ENCODE results near the gene C12orf56. TPM values are rescaled to one million over a fixed set of nuclear protein-coding genes. Genes with fewer than 3 reads are reported as not detected.

C12orf56 gene
- total and polyA plus RNA-seq, 8 donors = 1.5 to 1.7 (median 1.5) TPM; not detected in 5

DNA sequence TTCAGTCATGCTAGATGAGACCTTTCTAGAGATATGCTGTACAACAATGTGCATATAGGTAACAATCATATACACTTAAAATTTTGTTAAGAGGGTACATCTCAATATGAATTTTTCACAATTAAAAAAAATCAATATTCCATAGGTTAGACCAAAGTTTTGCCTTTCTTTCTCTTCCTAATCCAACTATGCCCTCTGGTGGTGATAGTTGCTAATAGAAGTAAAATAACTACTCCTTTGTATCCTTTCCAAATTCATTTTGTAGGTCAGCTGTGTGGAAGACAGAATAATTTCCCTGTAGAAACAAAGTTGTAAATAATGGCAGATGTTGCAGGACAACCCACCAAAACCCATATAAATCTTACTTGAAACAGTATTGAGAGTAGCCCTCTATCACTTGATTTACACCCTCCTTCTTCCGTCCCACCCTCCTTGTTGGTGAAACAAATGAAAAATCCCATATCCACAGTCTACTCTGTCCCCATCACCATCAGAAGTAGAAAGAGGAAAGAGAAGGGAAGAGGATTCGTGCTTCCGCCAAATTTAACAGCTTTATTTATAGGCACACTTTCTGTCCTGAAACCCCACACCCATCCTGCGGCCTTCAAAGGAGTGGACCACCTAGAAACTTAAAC lies 134.3 kb downstream of the C12orf56 start:
- intact Hi-C loops (cut with DNase I; ENCODE audit: low total_unique reads) = loop anchor here (5.0 to 10.0 kb wide), 2 partner anchors 71 to 414 kb away; partner anchors contain the start of gene SRGAP1
- Histone ChIP-seq H3K9me3 (no peaks in the 10 kb centered on the region), H3K4me3 (no peak overlapping the region), H3K4me1 (no peaks in the 10 kb centered on the region), H3K27me3 (no peaks in the 10 kb centered on the region), H3K27ac (no peak overlapping the region), H3K36me3 (no peaks in the 10 kb centered on the region)
- TF ChIP-seq, protein P1, sequence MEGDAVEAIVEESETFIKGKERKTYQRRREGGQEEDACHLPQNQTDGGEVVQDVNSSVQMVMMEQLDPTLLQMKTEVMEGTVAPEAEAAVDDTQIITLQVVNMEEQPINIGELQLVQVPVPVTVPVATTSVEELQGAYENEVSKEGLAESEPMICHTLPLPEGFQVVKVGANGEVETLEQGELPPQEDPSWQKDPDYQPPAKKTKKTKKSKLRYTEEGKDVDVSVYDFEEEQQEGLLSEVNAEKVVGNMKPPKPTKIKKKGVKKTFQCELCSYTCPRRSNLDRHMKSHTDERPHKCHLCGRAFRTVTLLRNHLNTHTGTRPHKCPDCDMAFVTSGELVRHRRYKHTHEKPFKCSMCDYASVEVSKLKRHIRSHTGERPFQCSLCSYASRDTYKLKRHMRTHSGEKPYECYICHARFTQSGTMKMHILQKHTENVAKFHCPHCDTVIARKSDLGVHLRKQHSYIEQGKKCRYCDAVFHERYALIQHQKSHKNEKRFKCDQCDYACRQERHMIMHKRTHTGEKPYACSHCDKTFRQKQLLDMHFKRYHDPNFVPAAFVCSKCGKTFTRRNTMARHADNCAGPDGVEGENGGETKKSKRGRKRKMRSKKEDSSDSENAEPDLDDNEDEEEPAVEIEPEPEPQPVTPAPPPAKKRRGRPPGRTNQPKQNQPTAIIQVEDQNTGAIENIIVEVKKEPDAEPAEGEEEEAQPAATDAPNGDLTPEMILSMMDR (IDR thresholded peaks at IDR 0.05) = peak in 5 of 7 experiments; percentile 21 to 68 (median 58)
- no peak for TF ChIP-seq POLR2A (IDR thresholded peaks at IDR 0.05)
- peak in 1 of 2 donors; percentile 81 for DNase-seq
- WGBS, 5 donors = 65 to 75% (median 70%) methylated on average over 4 of the region's 4 CpGs

DNA sequence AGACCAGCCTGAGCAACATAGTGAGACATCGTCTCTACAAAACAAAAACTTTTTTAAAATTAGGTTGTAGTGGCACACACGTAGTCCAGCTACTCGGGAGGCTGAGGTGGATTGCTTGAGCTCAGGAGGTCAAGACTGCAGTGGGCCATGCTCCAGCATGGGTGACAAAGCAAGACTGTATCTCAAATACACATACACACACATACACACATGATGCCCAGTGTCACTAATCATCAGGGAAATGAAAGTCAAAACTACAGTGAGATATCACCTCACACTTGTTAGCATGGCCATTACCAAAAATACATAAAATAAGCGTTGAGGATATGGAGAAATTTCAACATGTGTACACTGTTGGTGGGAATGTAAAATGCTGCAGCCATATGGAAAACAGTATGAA lies 135.3 kb downstream of the C12orf56 start:
- DNase-seq = no peak
- Histone ChIP-seq H3K4me1 (no peaks in the 10 kb centered on the region), H3K27ac (no peak overlapping the region), H3K27me3 (no peaks in the 10 kb centered on the region), H3K9me3 (no peaks in the 10 kb centered on the region), H3K36me3 (no peaks in the 10 kb centered on the region), H3K4me3 (no peak overlapping the region)
- WGBS, 5 donors = 60 to 74% (median 68%) methylated on average over 4 of the region's 4 CpGs
- intact Hi-C loops (cut with DNase I; ENCODE audit: low total_unique reads) = loop anchor here (5.0 to 10.0 kb wide), 2 partner anchors 70 to 413 kb away; partner anchors contain the start of gene SRGAP1
- TF ChIP-seq, protein P1 (IDR thresholded peaks at IDR 0.05) = no peak
- no peak for TF ChIP-seq POLR2AphosphoS5 (IDR thresholded peaks at IDR 0.05)
- no peak for TF ChIP-seq EP300 (IDR thresholded peaks at IDR 0.05)
- TF ChIP-seq POLR2A (IDR thresholded peaks at IDR 0.05) = no peak

DNA sequence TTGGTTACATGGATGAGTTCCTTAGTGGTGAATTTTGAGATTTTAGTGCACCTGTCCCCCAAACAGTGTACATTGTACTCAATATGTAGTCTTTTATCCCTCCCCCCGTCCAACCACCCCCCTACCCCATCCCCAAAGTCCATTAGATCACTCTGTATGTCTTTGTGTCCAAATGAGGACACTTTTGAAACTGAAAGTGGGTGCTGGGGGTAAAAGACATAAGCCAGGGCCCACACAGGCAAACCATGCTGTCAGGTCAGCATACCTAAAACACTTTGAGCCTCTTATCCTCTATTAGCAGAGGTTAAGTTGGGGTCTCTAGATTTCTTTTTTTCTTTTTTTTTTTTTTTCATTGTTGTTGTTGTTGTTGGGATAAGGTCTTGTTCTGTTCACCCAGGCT lies 137.2 kb downstream of the C12orf56 start:
- TF ChIP-seq, protein P1 (IDR thresholded peaks at IDR 0.05) = no peak
- TF ChIP-seq EP300 (IDR thresholded peaks at IDR 0.05) (no peak), POLR2AphosphoS5 (IDR thresholded peaks at IDR 0.05) (no peak), POLR2A (IDR thresholded peaks at IDR 0.05) (no peak)
- intact Hi-C loops (cut with DNase I; ENCODE audit: low total_unique reads) = loop anchor here (10.0 kb wide), 1 partner anchor 69 kb away; no protein-coding TSS in a partner anchor
- no peak overlapping the region for H3K4me3 ChIP-seq
- peak overlapping the region in 3 of 5 donors; percentile 11 to 52 (median 28) for H3K27ac ChIP-seq
- H3K9me3 ChIP-seq = no peaks in the 10 kb centered on the region
- no peak for DNase-seq
- no peaks in the 10 kb centered on the region for H3K27me3 ChIP-seq
- WGBS, 5 donors = 21 to 50% (median 29%) methylated on average over 1 of the region's 1 CpG
- H3K36me3 ChIP-seq = no peaks in the 10 kb centered on the region
- no peaks in the 10 kb centered on the region for H3K4me1 ChIP-seq

DNA sequence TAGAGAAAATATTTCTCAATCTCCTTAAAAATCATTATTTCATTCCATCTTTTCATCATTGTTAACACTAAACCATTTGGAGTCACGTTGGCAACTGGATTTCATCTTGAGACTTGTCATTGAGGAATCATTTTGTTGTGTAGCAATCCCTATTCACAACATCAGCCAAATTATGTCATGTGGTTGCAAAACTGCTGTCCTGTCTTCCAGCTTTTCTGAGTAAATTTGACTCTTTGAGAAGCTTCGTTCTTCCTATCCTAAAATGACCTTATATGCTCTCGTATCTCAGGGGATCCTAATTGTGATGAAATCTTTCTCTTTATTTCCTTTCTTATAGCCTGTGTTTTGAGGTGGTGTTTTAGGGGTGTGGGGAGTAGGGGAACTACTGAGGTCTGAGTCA lies 137.9 kb downstream of the C12orf56 start:
- peak overlapping the region in 3 of 5 donors; percentile 11 to 55 (median 28) for H3K27ac ChIP-seq
- intact Hi-C loops (cut with DNase I; ENCODE audit: low total_unique reads) = loop anchor here (10.0 kb wide), 1 partner anchor 68 kb away; no protein-coding TSS in a partner anchor
- TF ChIP-seq POLR2A (IDR thresholded peaks at IDR 0.05) = no peak
- TF ChIP-seq POLR2AphosphoS5 (IDR thresholded peaks at IDR 0.05) = peak in 2 of 3 donors; percentile 19 to 62

DNA sequence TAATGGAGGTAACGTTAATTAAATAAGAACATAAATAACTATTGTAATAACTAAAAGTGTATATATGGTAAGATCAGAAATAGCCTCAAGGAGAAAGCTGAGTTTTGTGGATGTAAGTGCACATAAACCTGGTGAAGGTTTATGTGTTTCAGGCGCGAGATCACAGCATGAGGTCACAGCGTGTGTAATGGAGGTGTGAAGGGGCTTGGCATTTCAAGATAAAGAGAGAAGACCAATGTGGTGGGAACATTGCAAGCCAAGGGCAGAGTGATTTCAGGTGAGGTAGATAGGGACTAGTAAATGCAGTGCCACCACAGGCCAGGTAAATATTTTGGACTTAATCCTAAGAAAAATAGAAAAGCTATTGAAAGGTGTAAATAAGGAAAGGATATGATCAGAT lies 146.7 kb downstream of the C12orf56 start:
- Histone ChIP-seq H3K27ac (no peak overlapping the region), H3K4me3 (no peak overlapping the region), H3K27me3 (no peaks in the 10 kb centered on the region), H3K9me3 (no peaks in the 10 kb centered on the region), H3K4me1 (no peaks in the 10 kb centered on the region), H3K36me3 (no peaks in the 10 kb centered on the region)
- intact Hi-C loops (cut with DNase I; ENCODE audit: low total_unique reads) = no loop called here
- TF ChIP-seq POLR2AphosphoS5 (IDR thresholded peaks at IDR 0.05) (no peak), POLR2A (IDR thresholded peaks at IDR 0.05) (no peak), EP300 (IDR thresholded peaks at IDR 0.05) (no peak)
- TF ChIP-seq, protein P1 (IDR thresholded peaks at IDR 0.05) = no peak
- DNase-seq = no peak
- WGBS, 5 donors = 72 to 82% (median 77%) methylated on average over 4 of the region's 4 CpGs

More for the DNA sequence above, 137.9 kb downstream of the C12orf56 start:
- no peak for DNase-seq
- Histone ChIP-seq H3K4me3 (no peak overlapping the region), H3K4me1 (no peaks in the 10 kb centered on the region), H3K27me3 (no peaks in the 10 kb centered on the region), H3K9me3 (no peaks in the 10 kb centered on the region), H3K36me3 (no peaks in the 10 kb centered on the region)
- 47 to 71% (median 63%) methylated on average over 3 of the region's 3 CpGs for WGBS, 5 donors

Data from stomach (tissue), 9 donors.